Limb (tissue), 2 donors: ENCODE data around the gene TEN1.
"Not testable (repeated sequence)": the region's sequence is repeated elsewhere in the genome, so short reads cannot be mapped to it uniquely, and the experiment has no call there.

ENCODE experiments used
- DNase-seq, 2 donors: peaks; one replicate each; pipeline ENCODE4 v3.0.0-alpha.2; 2016; ENCODE audit errors: extremely low spot score in 2 of 2

The TEN1 gene

GRCh38 chr17:76024353-76024752 lies 45.3 kb downstream of the TEN1 start:
- no peak for DNase-seq

GRCh38 chr17:76025294-76025693 lies 46.3 kb downstream of the TEN1 start:
- no peak for DNase-seq

DNA sequence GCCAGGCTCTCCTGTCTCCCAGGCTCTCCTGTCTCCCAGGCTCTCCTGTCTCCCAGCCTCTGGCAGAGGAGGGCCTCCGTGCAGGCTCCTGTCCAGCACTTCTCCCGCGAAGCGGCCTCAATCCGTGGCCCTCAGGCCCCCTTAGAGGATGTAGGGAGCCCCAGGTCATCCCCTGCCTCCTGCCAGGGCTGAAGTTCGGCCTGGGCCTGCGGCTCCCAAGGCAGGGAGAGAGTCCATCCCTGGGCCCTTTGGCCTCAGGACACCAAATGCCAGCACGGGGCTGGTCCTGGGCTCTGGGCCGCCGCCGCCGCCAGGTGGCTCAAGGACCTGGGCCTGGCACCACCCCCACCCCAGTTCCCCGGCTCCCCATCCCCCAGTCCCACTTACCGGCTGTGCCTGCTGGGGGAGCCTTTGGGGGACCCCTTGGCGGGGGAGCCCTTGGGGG lies 47.7 kb downstream of the TEN1 start:
- DNase-seq = no peak

GRCh38 chr17:76027159-76027839 lies 48.3 kb downstream of the TEN1 start, which contains the start of gene EVPL:
TSS of gene EVPL (minus strand) at chr17:76027306. CDS start at chr17:76027198, 108 bp downstream.
- DNase-seq = no peak

- no peak for DNase-seq
These were observed 53.2 kb downstream of the TEN1 start for GRCh38 chr17:76032073-76032779.

DNA sequence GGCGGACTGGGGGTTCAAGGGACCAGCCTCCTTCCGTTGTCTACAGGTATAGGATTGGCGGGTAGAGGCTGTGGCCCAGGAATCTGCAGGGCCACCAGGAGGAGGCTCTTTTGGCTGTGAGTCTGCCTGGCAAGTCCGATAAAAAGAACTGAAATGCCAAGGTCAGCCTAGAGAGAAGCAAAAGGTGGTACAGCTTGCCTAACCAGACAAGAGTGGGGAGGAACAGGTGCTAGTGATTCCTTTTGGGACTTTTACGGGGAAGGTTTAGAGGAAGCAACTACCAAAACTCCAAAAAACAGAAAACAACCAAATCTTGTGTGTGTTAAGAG lies 53.7 kb downstream of the TEN1 start:
- no peak for DNase-seq

- no peak for DNase-seq
These were observed 54.1 kb downstream of the TEN1 start for GRCh38 chr17:76033139-76033538.

GRCh38 chr17:76034428-76035350 lies 55.6 kb downstream of the TEN1 start:
- no peak for DNase-seq

- no peak for DNase-seq
These were observed 57.6 kb downstream of the TEN1 start for GRCh38 chr17:76036497-76037261.

GRCh38 chr17:76038050-76038449 lies 59.0 kb downstream of the TEN1 start:
- no peak for DNase-seq

GRCh38 chr17:76039121-76039520 lies 60.1 kb downstream of the TEN1 start:
- no peak for DNase-seq

DNA sequence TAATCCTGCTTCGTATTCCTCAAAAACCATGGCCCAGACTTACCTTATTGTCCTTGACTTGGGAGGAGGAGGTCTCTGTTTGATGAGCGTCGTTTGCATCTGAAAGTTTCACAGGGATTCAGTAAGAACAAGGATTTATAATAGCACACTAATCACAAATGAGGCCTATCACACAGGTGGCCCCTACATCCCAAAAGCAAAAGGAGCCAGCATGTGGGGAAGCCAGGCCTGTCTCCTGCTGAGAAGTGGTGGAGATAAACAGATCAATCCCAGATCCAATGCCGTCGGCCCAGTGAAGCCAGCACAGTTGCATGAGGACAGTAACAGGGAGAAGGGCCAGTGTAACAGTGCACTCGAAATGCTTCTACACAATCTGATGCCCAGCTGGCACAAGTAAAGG lies 61.3 kb downstream of the TEN1 start:
- no peak for DNase-seq

GRCh38 chr17:76042868-76043267 lies 63.8 kb downstream of the TEN1 start:
- not testable (repeated sequence) for DNase-seq

DNA sequence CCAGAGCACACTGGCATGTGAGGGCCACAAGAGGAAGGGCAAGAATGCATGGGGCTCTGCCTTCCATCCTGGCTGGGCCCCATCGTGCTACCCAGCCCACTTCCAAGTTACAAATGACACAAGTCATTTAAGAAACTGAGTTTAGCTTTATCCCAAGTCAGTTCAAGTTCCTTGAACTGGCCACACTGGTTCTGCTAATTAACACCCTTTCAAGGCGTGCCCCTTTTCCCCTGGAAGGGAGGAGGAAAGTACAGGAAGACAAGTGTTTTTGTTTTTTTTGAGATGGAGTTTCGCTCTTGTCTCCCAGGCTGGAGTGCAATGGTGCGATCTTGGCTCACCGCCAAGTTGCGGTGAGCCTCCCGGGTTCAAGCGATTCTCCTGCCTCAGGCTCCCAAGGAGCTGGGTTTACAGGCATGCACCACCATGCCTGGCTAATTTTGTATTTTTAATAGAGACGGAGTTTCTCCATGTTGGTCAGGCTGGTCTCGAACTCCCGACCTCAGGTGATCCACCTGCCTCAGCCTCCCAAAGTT lies 65.5 kb downstream of the TEN1 start:
- not testable (repeated sequence) for DNase-seq

- DNase-seq = no peak
These were observed 67.0 kb downstream of the TEN1 start for GRCh38 chr17:76046064-76046463.

DNA sequence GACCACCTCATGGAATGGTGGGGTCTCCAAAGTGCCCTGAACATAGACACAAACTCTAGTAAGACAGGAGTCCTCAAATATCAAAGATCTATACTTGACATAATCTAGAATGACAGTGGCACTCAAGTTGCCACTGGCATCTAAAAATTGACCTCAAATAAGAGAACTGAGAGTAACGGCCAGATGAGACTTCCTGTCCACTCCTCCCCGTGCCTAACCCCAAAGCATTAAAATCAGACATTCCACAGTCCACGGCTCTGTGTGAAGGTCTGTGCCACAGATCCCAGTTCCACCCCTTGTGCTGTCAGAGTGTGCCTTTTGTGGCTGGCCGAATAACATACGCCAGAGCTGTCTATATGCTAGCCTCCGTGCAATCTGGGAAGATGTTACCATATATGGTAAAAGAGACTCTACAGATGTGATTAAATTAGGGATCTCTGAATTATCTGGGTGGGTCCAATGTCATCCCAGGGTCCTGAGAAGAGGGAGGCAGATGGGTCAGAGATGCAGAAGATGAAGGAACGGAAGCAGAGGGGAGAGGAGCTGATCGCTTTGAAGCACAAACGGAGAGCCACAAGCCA lies 69.1 kb downstream of the TEN1 start:
- no peak for DNase-seq

DNA sequence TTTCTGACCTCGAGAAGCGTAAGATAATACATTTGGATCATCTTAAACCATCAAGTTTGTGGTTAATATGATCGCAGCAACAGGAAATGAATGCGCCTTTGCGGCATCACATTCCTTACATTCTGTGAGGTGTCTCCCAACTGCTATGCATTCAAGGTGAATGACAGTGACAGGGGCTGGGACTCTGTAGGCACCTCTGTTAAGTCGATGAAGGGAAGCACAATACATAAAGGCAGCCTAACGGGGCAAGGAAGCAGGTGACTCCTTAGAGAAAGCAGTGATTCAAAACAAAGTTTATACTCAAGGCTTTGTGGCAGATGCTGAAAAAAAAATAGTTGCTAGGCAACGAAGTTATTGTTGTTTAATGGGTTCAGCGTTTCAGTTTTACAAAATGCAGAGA lies 69.7 kb downstream of the TEN1 start:
- no peak for DNase-seq

GRCh38 chr17:76049239-76049638 lies 70.2 kb downstream of the TEN1 start:
- no peak for DNase-seq

GRCh38 chr17:76049836-76050537 lies 70.9 kb downstream of the TEN1 start:
- DNase-seq = no peak
